ENCODE data around the gene EEF1B2. TPM values are rescaled to one million over a fixed set of nuclear protein-coding genes. Genes with fewer than 3 reads are reported as not detected.

The EEF1B2 gene
- 328 and 589 TPM in 2 replicates for total RNA-seq

GRCh38 chr2:206159346-206160124 is at the start of gene EEF1B2, which contains the start of gene NDUFS1:
EEF1B2 (plus strand) TSS chr2:206159895; CDS start chr2:206159980, 85 bp downstream.
NDUFS1 (minus strand) TSS chr2:206159444; CDS start chr2:206153678, 5,766 bp downstream.

Small RNA genes lying within 50 kb of the gene (small RNA-seq; reads per million reads assigned to genes)
- gene RF00134 (ENCODE audit: low replicate concordance) (not detected), gene RF02271 (ENCODE audit: low replicate concordance) (not detected), gene SNORA41 (ENCODE audit: low replicate concordance) (not detected), gene SNORD51 (ENCODE audit: low replicate concordance) (0.26 reads per million)

Other genes with a start within 250 kb of the EEF1B2 start
- 7.7 and 12.9 TPM in 2 replicates for gene INO80D, start 73.7 kb upstream of the EEF1B2 start, total RNA-seq
- 122 and 123 TPM in 2 replicates for gene NDUFS1, start 451 bp upstream of the EEF1B2 start, total RNA-seq
- 15.2 and 36.1 TPM in 2 replicates for gene ZDBF2, start 114.8 kb downstream of the EEF1B2 start, total RNA-seq